HepG2 (cell line): ENCODE data around the gene PLBD1. TPM values are rescaled to one million over a fixed set of nuclear protein-coding genes. Genes with fewer than 3 reads are reported as not detected.

Experiments
- ATAC-seq: fragments of 200-7000 bp; cut with Tn5 transposase; 3 replicates; pipeline ENCODE4 v1.9.1; 2020; ENCODE audit warnings: mild to moderate bottlenecking, moderate library complexity
- BruUV-seq: library from RNA; stranded (reverse); fragments of 400-500 nt; replicated peaks from 2 replicates; lab custom pipeline; 2021; lab: Mats Ljungman, UMichigan
- CTCF ChIA-PET: fragments of 300-600 bp; formaldehyde crosslinking; extraction: SDS; loops from one replicate; lab custom pipeline; 2021; ENCODE audit warnings: low total read pairs, inconsistent platforms, low intra/inter-chr PET ratio; lab: Yijun Ruan, JAX
- POLR2A ChIA-PET: fragments of 350-600 bp; sonication (Branson Sonifier 250); formaldehyde crosslinking; loops from one replicate; lab custom pipeline; 2020; ENCODE audit warnings: antibody characterized with exemption, inconsistent platforms; lab: Yijun Ruan, JAX
- DNase-seq: peaks from one replicate; pipeline ENCODE4 v3.0.0-alpha.2; 2015; ENCODE audit warnings: low spot score
- FAIRE-seq: peaks from 3 replicates; lab custom pipeline; 2011; peaks lifted over from hg19 to GRCh38; lab: Jason Lieb, UNC
- H2AFZ ChIP-seq: one replicate; pipeline ENCODE4 v1.6.1; 2011; ENCODE audit warnings: low read length, inconsistent platforms
- H3K27ac ChIP-seq: fragments of 300-600 bp; 3 replicates; pipeline ENCODE4 v1.8.0; 2011; ENCODE audit warnings: mixed run types, mild to moderate bottlenecking, mixed read lengths, low read length, inconsistent platforms; ENCODE audit not compliant: insufficient read depth; ENCODE audit errors: extremely low read length
- H3K27me3 ChIP-seq, 2 experiments: fragments of 200-600 bp in 1 of 2; 2 replicates in 1 of 2; 3 replicates in 1 of 2; pipeline versions ENCODE4 v1.6.0 to v1.8.0; 2011; ENCODE audit warnings: low read length in 2 of 2, mild to moderate bottlenecking in 2 of 2, moderate library complexity in 2 of 2, inconsistent platforms in 1 of 2; ENCODE audit not compliant: insufficient read depth in 2 of 2, control insufficient read depth in 1 of 2
- H3K36me3 ChIP-seq, 2 experiments: fragments of 200-600 bp in 1 of 2; replicated peaks in 1 of 2; 2 replicates in 1 of 2; 3 replicates in 1 of 2; pipeline versions ENCODE4 v1.5.1 to v1.8.0; 2011; ENCODE audit warnings: low read length in 2 of 2, inconsistent platforms in 1 of 2; ENCODE audit not compliant: insufficient read depth in 2 of 2, control insufficient read depth in 1 of 2
- H3K4me1 ChIP-seq: 2 replicates; pipeline ENCODE4 v1.5.1; 2012; ENCODE audit warnings: low read length, inconsistent platforms; ENCODE audit not compliant: insufficient read depth
- H3K4me2 ChIP-seq: 2 replicates; pipeline ENCODE4 v1.6.0; 2011; ENCODE audit warnings: low read depth, low read length, inconsistent platforms
- H3K4me3 ChIP-seq, 3 experiments: fragments of 200-600 bp in 1 of 3; sonication (generic), shearing (Covaris generic) in 1 of 3; replicated peaks in 1 of 3; 2 replicates each; pipeline ENCODE4 v1.5.1; 2011 to 2016; ENCODE audit warnings: low read length in 3 of 3, inconsistent platforms in 2 of 3, low read depth in 2 of 3, mild to moderate bottlenecking in 2 of 3, control low read depth in 1 of 3, mixed read lengths in 1 of 3; ENCODE audit not compliant: insufficient read depth in 1 of 3
- H3K79me2 ChIP-seq: one replicate; pipeline ENCODE4 v1.6.1; 2011; ENCODE audit warnings: low read length, inconsistent platforms; ENCODE audit not compliant: insufficient read depth
- H3K9ac ChIP-seq: 2 replicates; pipeline ENCODE4 v1.6.0; 2011; ENCODE audit warnings: mild to moderate bottlenecking, low read depth, low read length, inconsistent platforms; ENCODE audit not compliant: insufficient read depth
- H3K9me3 ChIP-seq: 2 replicates; pipeline ENCODE4 v1.5.1; 2012; ENCODE audit warnings: mild to moderate bottlenecking, low read length
- H4K20me1 ChIP-seq: 2 replicates; pipeline ENCODE4 v1.6.0; 2011; ENCODE audit warnings: inconsistent platforms, mild to moderate bottlenecking, low read length, moderate library complexity; ENCODE audit not compliant: insufficient read depth
- ADNP ChIP-seq: sonication (generic); formaldehyde crosslinking; IDR thresholded peaks from 2 replicates; pipeline ENCODE4 v1.4.0; 2020; ENCODE audit warnings: missing genetic modification reagents
- ARID2 ChIP-seq: sonication (generic); formaldehyde crosslinking; IDR thresholded peaks from 2 replicates; pipeline ENCODE4 v1.8.1; 2022; ENCODE audit warnings: mild to moderate bottlenecking, missing genetic modification reagents, borderline replicate concordance
- CREB1 ChIP-seq, 2 experiments: fragments of 450-650 bp in 1 of 2; IDR thresholded peaks; 2 replicates each; pipeline ENCODE4 v1.6.1; 2016 to 2017; ENCODE audit warnings: control low read depth in 1 of 2, mild to moderate bottlenecking in 1 of 2, missing compliant biosample characterization in 1 of 2, missing genetic modification characterization in 1 of 2
- HNRNPLL ChIP-seq: fragments of 200-400 bp; formaldehyde crosslinking; IDR thresholded peaks from 2 replicates; pipeline ENCODE4 v1.6.1; 2017; ENCODE audit warnings: mild to moderate bottlenecking, low read depth, low read length; ENCODE audit not compliant: poor library complexity, severe bottlenecking
- NCOA2 ChIP-seq: sonication (generic); formaldehyde crosslinking; IDR thresholded peaks from 2 replicates; pipeline ENCODE4 v1.8.0; 2022; ENCODE audit warnings: inconsistent platforms
- NFIB ChIP-seq: sonication (generic); formaldehyde crosslinking; IDR thresholded peaks from 2 replicates; pipeline ENCODE4 v1.9.0; 2021; ENCODE audit warnings: missing genetic modification reagents, mild to moderate bottlenecking, borderline replicate concordance
- NFIC ChIP-seq: IDR thresholded peaks from 2 replicates; pipeline ENCODE4 v1.6.1; 2012; ENCODE audit warnings: mild to moderate bottlenecking, low read length, inconsistent platforms
- NKX3-1 ChIP-seq: sonication (generic); formaldehyde crosslinking; IDR thresholded peaks from 2 replicates; pipeline ENCODE4 v1.5.0; 2020; ENCODE audit warnings: missing genetic modification reagents
- NR3C1 ChIP-seq: sonication (generic); formaldehyde crosslinking; IDR thresholded peaks from 2 replicates; pipeline ENCODE4 v1.4.0; 2020; ENCODE audit warnings: missing genetic modification reagents
- RAD21 ChIP-seq: fragments of 450-650 bp; formaldehyde crosslinking; IDR thresholded peaks from 2 replicates; pipeline ENCODE4 v1.5.0; 2020; ENCODE audit warnings: mild to moderate bottlenecking
- TBX3 ChIP-seq: fragments of 450-650 bp; IDR thresholded peaks from 2 replicates; pipeline ENCODE4 v1.6.1; 2017; ENCODE audit warnings: antibody characterized with exemption, mild to moderate bottlenecking, inconsistent platforms, borderline replicate concordance
- TSC22D2 ChIP-seq: sonication (generic); formaldehyde crosslinking; IDR thresholded peaks from 2 replicates; pipeline ENCODE4 v1.5.1; 2020; ENCODE audit warnings: missing genetic modification reagents, mild to moderate bottlenecking, borderline replicate concordance
- YEATS4 ChIP-seq: sonication (generic); formaldehyde crosslinking; IDR thresholded peaks from 2 replicates; pipeline ENCODE4 v1.4.0; 2020; ENCODE audit warnings: missing genetic modification reagents, borderline replicate concordance
- ZNF343 ChIP-seq: sonication (generic); formaldehyde crosslinking; IDR thresholded peaks from 2 replicates; pipeline ENCODE4 v1.4.0; 2020; ENCODE audit warnings: mild to moderate bottlenecking, missing genetic modification reagents
- ZNF563 ChIP-seq: sonication (generic); formaldehyde crosslinking; IDR thresholded peaks from 2 replicates; pipeline ENCODE4 v1.8.0; 2022; ENCODE audit warnings: mild to moderate bottlenecking, moderate library complexity, missing genetic modification reagents
- WGBS: methylation state at CpG from one replicate; pipeline ENCODE4 v1.1.6; 2017; ENCODE audit warnings: low lambda C conversion rate; 5-methylcytosine and 5-hydroxymethylcytosine counted together
- in situ Hi-C: cut with HindIII; loops from 2 replicates; pipeline ENCODE4 v1.10.0; 2017; ENCODE audit warnings: low pct_unique_long_range_greater_than_20kb; ENCODE audit not compliant: extremely low pct_ligation_motif_present
- intact Hi-C: fragments of 100-400 bp; cut with micrococcal nuclease; formaldehyde crosslinking; loops from one replicate; pipeline ENCODE4 v1.10.0; 2022; ENCODE audit not compliant: unreplicated experiment
- polyA plus RNA-seq, 8 experiments: library from polyadenylated mRNA; depleted of rRNA in 3 of 8; stranded (reverse) in 7 of 8; unstranded in 1 of 8; fragments of >200 nt; fragmentation: Illumina TruSeq in 4 of 8; extraction: Trizol in 4 of 8; gene quantifications; 2 replicates each; pipeline versions ENCODE4 v1.2.1 to v1.2.3, GENCODE V29; 2011 to 2016; ENCODE audit warnings: low read depth in 4 of 8, missing spikeins in 1 of 8, mixed read lengths in 1 of 8; ENCODE audit not compliant: insufficient read depth in 1 of 8
- total RNA-seq, 5 experiments: library from RNA; depleted of rRNA; stranded (reverse); fragments of >200 nt; fragmentation: Illumina TruSeq; extraction: Trizol; gene quantifications; 2 replicates each; pipeline ENCODE4 v1.2.3, GENCODE V29; 2016; ENCODE audit warnings: low read depth in 1 of 5
- TF ChIP-seq, protein P1 (sequence below): sonication (generic); formaldehyde crosslinking; conservative IDR thresholded peaks from 2 replicates; pipeline ENCODE4 v1.8.0; 2022; ENCODE audit warnings: mild to moderate bottlenecking, moderate library complexity, missing genetic modification reagents
- TF ChIP-seq, protein P2 (sequence below): sonication (generic); formaldehyde crosslinking; IDR thresholded peaks from 2 replicates; pipeline ENCODE4 v1.4.0; 2020; ENCODE audit warnings: mild to moderate bottlenecking, missing genetic modification reagents

Gene PLBD1
- total and polyA plus RNA-seq, 2 of the 13 experiments (the other 11 are each of a cell fraction or from before 2014, with no cell fraction given) = not detected

DNA sequence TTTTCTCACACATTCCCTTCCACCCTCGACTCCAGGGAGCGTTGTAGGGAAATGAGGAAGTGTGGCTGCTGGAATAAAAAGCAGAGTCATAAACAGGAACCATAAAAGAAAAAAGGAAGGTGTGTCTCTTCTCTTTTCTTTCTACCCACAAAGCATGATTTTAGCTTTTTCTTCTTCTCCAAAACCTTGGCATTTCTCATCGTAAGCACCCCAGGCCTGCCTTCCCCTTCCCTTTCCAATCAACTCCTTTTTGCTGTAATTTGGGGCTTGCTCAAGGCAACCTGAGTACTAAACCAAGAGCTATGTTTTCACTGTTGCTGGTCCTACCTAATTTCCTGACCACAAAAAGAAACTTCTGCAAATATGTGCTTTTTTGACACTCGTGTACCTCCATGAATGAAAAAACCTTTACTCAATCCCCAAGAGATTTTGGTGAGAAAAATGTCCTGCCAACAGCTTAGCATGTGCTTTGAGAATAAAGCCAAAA is 9.2 kb downstream of the PLBD1 start:
- no peak for TF ChIP-seq ARID2 (CRISPR knock-in tag)
- TF ChIP-seq, protein P1, sequence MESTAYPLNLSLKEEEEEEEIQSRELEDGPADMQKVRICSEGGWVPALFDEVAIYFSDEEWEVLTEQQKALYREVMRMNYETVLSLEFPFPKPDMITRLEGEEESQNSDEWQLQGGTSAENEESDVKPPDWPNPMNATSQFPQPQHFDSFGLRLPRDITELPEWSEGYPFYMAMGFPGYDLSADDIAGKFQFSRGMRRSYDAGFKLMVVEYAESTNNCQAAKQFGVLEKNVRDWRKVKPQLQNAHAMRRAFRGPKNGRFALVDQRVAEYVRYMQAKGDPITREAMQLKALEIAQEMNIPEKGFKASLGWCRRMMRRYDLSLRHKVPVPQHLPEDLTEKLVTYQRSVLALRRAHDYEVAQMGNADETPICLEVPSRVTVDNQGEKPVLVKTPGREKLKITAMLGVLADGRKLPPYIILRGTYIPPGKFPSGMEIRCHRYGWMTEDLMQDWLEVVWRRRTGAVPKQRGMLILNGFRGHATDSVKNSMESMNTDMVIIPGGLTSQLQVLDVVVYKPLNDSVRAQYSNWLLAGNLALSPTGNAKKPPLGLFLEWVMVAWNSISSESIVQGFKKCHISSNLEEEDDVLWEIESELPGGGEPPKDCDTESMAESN (CRISPR knock-in tag) = no peak
- no peak for TF ChIP-seq TBX3
- no peak for TF ChIP-seq NFIB
- in situ Hi-C loops (no loop called here), intact Hi-C loops (no loop called here)
- BruUV-seq = no TSS peak
- ATAC-seq = no peak
- Histone ChIP-seq H3K4me2 (no peak overlapping the region), H3K9me3 (no peaks in the 10 kb centered on the region), H3K4me1 (no peaks in the 10 kb centered on the region), H3K27ac (no peak overlapping the region), H3K4me3 (no peak overlapping the region), H3K9ac (no peak overlapping the region), H2AFZ (no peak overlapping the region), H3K79me2 (no peaks in the 10 kb centered on the region), H4K20me1 (no peaks in the 10 kb centered on the region), H3K36me3 (no peaks in the 10 kb centered on the region), H3K27me3 (no peaks in the 10 kb centered on the region; a peak in 1 of 5 replicates)
- DNase-seq = no peak
- ChIA-PET CTCF (no interaction called here), POLR2A (no interaction called here)
- WGBS = 19% methylated on average over 4 of the region's 4 CpGs
- FAIRE-seq = no peak

DNA sequence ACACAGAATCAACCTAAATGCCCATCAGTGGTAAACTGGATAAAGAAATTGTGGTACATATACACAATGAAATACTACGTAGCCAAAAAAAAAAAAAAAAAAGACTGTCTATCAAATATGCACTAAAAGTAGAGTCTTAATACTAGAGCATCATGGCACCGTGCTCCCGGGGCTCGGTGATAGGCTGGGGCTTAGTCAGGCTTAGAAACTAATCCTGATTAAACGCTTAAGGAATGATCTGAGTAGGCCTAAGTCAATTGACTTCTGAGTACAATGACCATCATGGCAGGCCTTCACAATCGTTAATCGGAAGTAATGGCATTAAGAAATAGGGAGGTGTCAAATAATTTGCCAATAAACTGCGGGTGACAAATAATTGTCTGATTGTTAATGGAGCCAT is 9.7 kb downstream of the PLBD1 start:
- no peaks in the 10 kb centered on the region for H3K9me3 ChIP-seq
- H3K4me3 ChIP-seq = no peak overlapping the region
- TF ChIP-seq HNRNPLL = no peak
- no peak for TF ChIP-seq ZNF343
- no peak for TF ChIP-seq NR3C1 (CRISPR knock-in tag)
- no peak for TF ChIP-seq ZNF563 (CRISPR knock-in tag)
- no peak for TF ChIP-seq YEATS4 (CRISPR knock-in tag)
- TF ChIP-seq ADNP (CRISPR knock-in tag) = no peak
- TF ChIP-seq RAD21 (CRISPR knock-in tag) = no peak
- TF ChIP-seq NCOA2 (CRISPR knock-in tag) = no peak
- no peak for TF ChIP-seq TSC22D2 (CRISPR knock-in tag)
- TF ChIP-seq CREB1 (IDR thresholded peaks at IDR 0.05) = no peak
- TF ChIP-seq CREB1 (CRISPR knock-in tag; IDR thresholded peaks at IDR 0.05) = no peak
- TF ChIP-seq NKX3-1 (CRISPR knock-in tag) = no peak
- TF ChIP-seq, protein P2, sequence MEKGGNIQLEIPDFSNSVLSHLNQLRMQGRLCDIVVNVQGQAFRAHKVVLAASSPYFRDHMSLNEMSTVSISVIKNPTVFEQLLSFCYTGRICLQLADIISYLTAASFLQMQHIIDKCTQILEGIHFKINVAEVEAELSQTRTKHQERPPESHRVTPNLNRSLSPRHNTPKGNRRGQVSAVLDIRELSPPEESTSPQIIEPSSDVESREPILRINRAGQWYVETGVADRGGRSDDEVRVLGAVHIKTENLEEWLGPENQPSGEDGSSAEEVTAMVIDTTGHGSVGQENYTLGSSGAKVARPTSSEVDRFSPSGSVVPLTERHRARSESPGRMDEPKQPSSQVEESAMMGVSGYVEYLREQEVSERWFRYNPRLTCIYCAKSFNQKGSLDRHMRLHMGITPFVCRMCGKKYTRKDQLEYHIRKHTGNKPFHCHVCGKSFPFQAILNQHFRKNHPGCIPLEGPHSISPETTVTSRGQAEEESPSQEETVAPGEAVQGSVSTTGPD (CRISPR knock-in tag) = no peak
- TF ChIP-seq NFIC = no peak
- DNase-seq (no peak), FAIRE-seq (no peak), ATAC-seq (no peak)
- no peaks in the 10 kb centered on the region for H3K4me1 ChIP-seq
- H3K9ac ChIP-seq = no peak overlapping the region
- H4K20me1 ChIP-seq = no peaks in the 10 kb centered on the region
- BruUV-seq = no TSS peak
- no peaks in the 10 kb centered on the region; a peak in 1 of 5 replicates for H3K27me3 ChIP-seq
- intact Hi-C loops = no loop called here
- no peak overlapping the region for H3K27ac ChIP-seq
- H3K4me2 ChIP-seq = no peak overlapping the region
- in situ Hi-C loops = no loop called here
- 38% methylated on average over 8 of the region's 8 CpGs for WGBS
- no peaks in the 10 kb centered on the region for H3K79me2 ChIP-seq
- ChIA-PET POLR2A (no interaction called here), CTCF (no interaction called here)
- no peaks in the 10 kb centered on the region for H3K36me3 ChIP-seq
- no peak overlapping the region for H2AFZ ChIP-seq
